ENCODE results near the gene MGAT3. TPM values are rescaled to one million over a fixed set of nuclear protein-coding genes. Genes with fewer than 3 reads are reported as not detected.

Gene MGAT3
- total RNA-seq, 4 donors from 2014 or later, result 0.45 to 1.6 (median 0.90) TPM

GRCh38 chr22:39445678-39446077, 11.1 kb upstream of the MGAT3 start:
- Histone ChIP-seq H3K4me1 (peaks cover 15 to 24% of the 10 kb centered on the region in 2 donors), H3K36me3 (no peaks in the 10 kb centered on the region), H3K9me3 (no peaks in the 10 kb centered on the region), H3K4me3 (replicated peaks in 1 of 3) (no peak overlapping the region), H3K27ac (no peak overlapping the region), H3K27me3 (no peaks in the 10 kb centered on the region)
- TF ChIP-seq POLR2A (IDR thresholded peaks at IDR 0.05), result no peak
- TF ChIP-seq CTCF (IDR thresholded peaks at IDR 0.05), result no peak
- 92 to 94% methylated on average over 7 to 8 of the region's 9 CpGs for WGBS, 2 donors
- intact Hi-C loops (cut with DNase I), result no loop called here
- no peak for DNase-seq

GRCh38 chr22:39446239-39446721, 10.5 kb upstream of the MGAT3 start:
- no peak for DNase-seq
- 96 to 97% methylated on average over 4 to 11 of the region's 13 CpGs for WGBS, 2 donors
- H3K9me3 ChIP-seq, result no peaks in the 10 kb centered on the region
- intact Hi-C loops (cut with DNase I), result no loop called here
- no peak overlapping the region for H3K27ac ChIP-seq
- TF ChIP-seq POLR2A (IDR thresholded peaks at IDR 0.05), result no peak
- no peak for TF ChIP-seq CTCF (IDR thresholded peaks at IDR 0.05)
- H3K4me3 ChIP-seq (replicated peaks in 1 of 3), result no peak overlapping the region
- peaks cover 15 to 24% of the 10 kb centered on the region in 2 donors for H3K4me1 ChIP-seq
- no peaks in the 10 kb centered on the region for H3K36me3 ChIP-seq
- no peaks in the 10 kb centered on the region for H3K27me3 ChIP-seq

- no peaks in the 10 kb centered on the region for H3K36me3 ChIP-seq
- peak; percentile 91 for DNase-seq
- 51 to 56% methylated on average over 8 to 14 of the region's 19 CpGs for WGBS, 2 donors
- intact Hi-C loops (cut with DNase I), result no loop called here
- peak overlapping the region; percentile 52 to 82 (median 73) for H3K27ac ChIP-seq
- H3K4me1 ChIP-seq, result peaks cover 15 to 24% of the 10 kb centered on the region in 2 donors
- H3K9me3 ChIP-seq, result no peaks in the 10 kb centered on the region
- TF ChIP-seq CTCF (IDR thresholded peaks at IDR 0.05) (no peak), POLR2A (IDR thresholded peaks at IDR 0.05) (peak in 1 of 2 donors; percentile 22)
- no peaks in the 10 kb centered on the region for H3K27me3 ChIP-seq
- H3K4me3 ChIP-seq (replicated peaks in 1 of 3), result no peak overlapping the region
Observed at GRCh38 chr22:39448205-39449054, 8.4 kb upstream of the MGAT3 start.

- no peak overlapping the region for H3K4me3 ChIP-seq (replicated peaks in 1 of 3)
- no peaks in the 10 kb centered on the region for H3K36me3 ChIP-seq
- DNase-seq, result no peak
- no peak overlapping the region for H3K27ac ChIP-seq
- 86 to 92% methylated on average over 6 of the region's 6 CpGs for WGBS, 2 donors
- H3K9me3 ChIP-seq, result no peaks in the 10 kb centered on the region
- no peak for TF ChIP-seq CTCF (IDR thresholded peaks at IDR 0.05)
- no peak for TF ChIP-seq POLR2A (IDR thresholded peaks at IDR 0.05)
- peaks cover 15 to 24% of the 10 kb centered on the region in 2 donors for H3K4me1 ChIP-seq
- H3K27me3 ChIP-seq, result no peaks in the 10 kb centered on the region
- intact Hi-C loops (cut with DNase I), result no loop called here
Observed at GRCh38 chr22:39449708-39450107, 7.1 kb upstream of the MGAT3 start.

All from thyroid gland (tissue), 4 donors.